Glutamatergic neuron (in vitro differentiated cells): ENCODE results near the gene CELF4. TPM values are rescaled to one million over a fixed set of nuclear protein-coding genes. Genes with fewer than 3 reads are reported as not detected.

Source experiments
- DNase-seq: peaks from one replicate; pipeline ENCODE4 v3.0.0; 2022
- H3K27ac Mint-ChIP-seq: one replicate; pipeline ENCODE4 v1.8.0; 2020; ENCODE audit warnings: mild to moderate bottlenecking, mixed read lengths, inconsistent platforms; ENCODE audit not compliant: unreplicated experiment
- H3K27me3 Mint-ChIP-seq: one replicate; pipeline ENCODE4 v1.8.0; 2020; ENCODE audit warnings: mild to moderate bottlenecking, moderate library complexity, mixed read lengths, inconsistent platforms; ENCODE audit not compliant: unreplicated experiment
- H3K36me3 Mint-ChIP-seq: one replicate; pipeline ENCODE4 v1.8.0; 2020; ENCODE audit warnings: mild to moderate bottlenecking, mixed read lengths, inconsistent platforms; ENCODE audit not compliant: unreplicated experiment
- H3K4me1 Mint-ChIP-seq: one replicate; pipeline ENCODE4 v1.8.0; 2020; ENCODE audit warnings: mild to moderate bottlenecking, low read depth, mixed read lengths, inconsistent platforms; ENCODE audit not compliant: unreplicated experiment
- H3K4me3 Mint-ChIP-seq: one replicate; pipeline ENCODE4 v1.8.0; 2020; ENCODE audit warnings: mild to moderate bottlenecking, mixed read lengths, inconsistent platforms; ENCODE audit not compliant: unreplicated experiment
- H3K9me3 Mint-ChIP-seq: one replicate; pipeline ENCODE4 v1.8.0; 2020; ENCODE audit warnings: mild to moderate bottlenecking, moderate library complexity, mixed read lengths, inconsistent platforms; ENCODE audit not compliant: unreplicated experiment
- total RNA-seq: library from RNA; stranded (reverse); fragmentation: NEBNext Ultra II Directional; extraction: Animal tissue kit (Norgen Biotek cat#: 25700); gene quantifications from one replicate; pipeline ENCODE4 v1.2.1, GENCODE V29; 2021; ENCODE audit not compliant: unreplicated experiment
- TF ChIP-seq, protein P1 (sequence below): fragments of 200-600 bp; sonication (generic); IDR thresholded peaks from one replicate; pipeline ENCODE4 v1.5.0; 2021; ENCODE audit not compliant: partially characterized antibody, unreplicated experiment

CELF4 gene
- total RNA-seq, 1 donor from 2014 or later, result 38.4 TPM

DNA sequence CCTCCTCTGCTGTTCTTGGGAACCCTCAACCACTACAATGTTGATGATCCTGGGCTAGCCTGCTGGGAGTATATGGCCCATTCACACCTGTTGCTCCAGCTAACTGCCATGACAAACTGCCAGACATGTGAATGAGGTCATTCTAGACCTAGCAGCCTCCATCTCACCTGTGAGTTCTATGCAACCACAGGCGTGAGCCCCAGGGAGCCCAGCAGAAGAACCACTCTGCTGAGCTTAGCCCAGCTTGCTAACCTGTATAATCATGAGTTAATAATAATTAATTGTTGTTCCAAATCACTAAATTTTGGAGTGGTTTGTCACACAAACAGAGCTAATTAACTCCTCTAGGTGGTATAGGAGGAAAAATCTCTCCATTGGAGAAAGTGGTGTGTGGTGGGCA, 24.7 kb upstream of the CELF4 start:
- peaks cover 2% of the 10 kb centered on the region for H3K9me3 Mint-ChIP-seq
- no peaks in the 10 kb centered on the region for H3K36me3 Mint-ChIP-seq
- peaks cover 3% of the 10 kb centered on the region for H3K27me3 Mint-ChIP-seq
- H3K4me3 Mint-ChIP-seq, result no peak overlapping the region
- no peak overlapping the region for H3K27ac Mint-ChIP-seq
- TF ChIP-seq, protein P1, sequence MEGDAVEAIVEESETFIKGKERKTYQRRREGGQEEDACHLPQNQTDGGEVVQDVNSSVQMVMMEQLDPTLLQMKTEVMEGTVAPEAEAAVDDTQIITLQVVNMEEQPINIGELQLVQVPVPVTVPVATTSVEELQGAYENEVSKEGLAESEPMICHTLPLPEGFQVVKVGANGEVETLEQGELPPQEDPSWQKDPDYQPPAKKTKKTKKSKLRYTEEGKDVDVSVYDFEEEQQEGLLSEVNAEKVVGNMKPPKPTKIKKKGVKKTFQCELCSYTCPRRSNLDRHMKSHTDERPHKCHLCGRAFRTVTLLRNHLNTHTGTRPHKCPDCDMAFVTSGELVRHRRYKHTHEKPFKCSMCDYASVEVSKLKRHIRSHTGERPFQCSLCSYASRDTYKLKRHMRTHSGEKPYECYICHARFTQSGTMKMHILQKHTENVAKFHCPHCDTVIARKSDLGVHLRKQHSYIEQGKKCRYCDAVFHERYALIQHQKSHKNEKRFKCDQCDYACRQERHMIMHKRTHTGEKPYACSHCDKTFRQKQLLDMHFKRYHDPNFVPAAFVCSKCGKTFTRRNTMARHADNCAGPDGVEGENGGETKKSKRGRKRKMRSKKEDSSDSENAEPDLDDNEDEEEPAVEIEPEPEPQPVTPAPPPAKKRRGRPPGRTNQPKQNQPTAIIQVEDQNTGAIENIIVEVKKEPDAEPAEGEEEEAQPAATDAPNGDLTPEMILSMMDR, result no peak
- H3K4me1 Mint-ChIP-seq, result no peaks in the 10 kb centered on the region
- no peak for DNase-seq

DNA sequence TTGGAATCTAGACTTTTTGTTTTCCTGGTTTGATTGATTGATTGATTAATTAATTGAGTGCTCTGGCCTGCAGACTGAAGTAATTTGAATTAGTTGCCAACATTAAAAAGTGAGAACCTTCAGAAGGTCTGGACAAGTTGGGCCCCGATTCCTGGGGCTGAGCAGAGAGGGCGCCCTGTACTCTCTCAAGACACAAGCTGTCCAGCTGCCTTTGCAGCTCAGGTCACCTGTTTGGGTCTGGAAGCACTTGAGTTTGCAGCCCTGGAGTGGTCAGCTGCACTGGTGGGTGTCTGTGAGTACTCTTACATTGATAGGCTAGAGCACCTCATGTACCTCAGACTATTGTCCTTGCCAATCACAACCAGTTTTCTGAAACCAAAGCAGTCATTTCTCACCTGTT, 22.7 kb upstream of the CELF4 start:
- Mint-ChIP-seq H3K36me3 (no peaks in the 10 kb centered on the region), H3K4me3 (no peak overlapping the region), H3K27ac (no peak overlapping the region), H3K9me3 (peaks cover 2% of the 10 kb centered on the region), H3K4me1 (no peaks in the 10 kb centered on the region), H3K27me3 (peaks cover 7% of the 10 kb centered on the region)
- no peak for DNase-seq
- TF ChIP-seq, protein P1, result no peak

DNA sequence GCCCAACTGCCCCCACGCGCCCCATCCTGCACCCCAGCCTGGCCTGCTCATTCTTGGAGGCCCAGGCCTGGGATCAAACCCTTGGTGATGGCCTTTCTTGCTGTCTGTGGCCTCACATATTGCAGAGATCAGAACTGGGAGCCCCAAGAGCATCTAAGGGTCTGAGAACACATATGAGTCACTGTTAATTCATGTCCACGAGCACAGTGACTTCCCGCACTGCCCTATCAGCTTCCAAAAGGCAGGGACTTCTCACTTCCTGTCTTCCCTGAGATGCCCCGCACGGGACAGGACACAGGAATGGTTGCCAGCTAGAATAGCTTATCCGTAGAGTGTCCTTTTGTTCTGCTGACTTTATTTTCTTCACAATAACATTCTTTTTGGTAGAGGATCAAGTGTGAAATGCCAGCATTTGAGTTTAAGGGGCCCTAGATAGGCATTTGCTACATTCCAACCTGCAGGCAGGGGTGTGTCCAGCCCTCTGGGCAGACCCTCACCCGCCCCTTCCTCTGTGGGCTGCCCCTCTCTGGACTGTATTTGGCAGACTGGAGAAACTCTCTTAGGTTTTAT, 21.1 kb upstream of the CELF4 start:
- no peak overlapping the region for H3K27ac Mint-ChIP-seq
- H3K4me3 Mint-ChIP-seq, result no peak overlapping the region
- H3K4me1 Mint-ChIP-seq, result no peaks in the 10 kb centered on the region
- no peaks in the 10 kb centered on the region for H3K36me3 Mint-ChIP-seq
- H3K27me3 Mint-ChIP-seq, result peaks cover 7% of the 10 kb centered on the region
- no peak for DNase-seq
- H3K9me3 Mint-ChIP-seq, result peaks cover 2% of the 10 kb centered on the region
- TF ChIP-seq, protein P1, result no peak

DNA sequence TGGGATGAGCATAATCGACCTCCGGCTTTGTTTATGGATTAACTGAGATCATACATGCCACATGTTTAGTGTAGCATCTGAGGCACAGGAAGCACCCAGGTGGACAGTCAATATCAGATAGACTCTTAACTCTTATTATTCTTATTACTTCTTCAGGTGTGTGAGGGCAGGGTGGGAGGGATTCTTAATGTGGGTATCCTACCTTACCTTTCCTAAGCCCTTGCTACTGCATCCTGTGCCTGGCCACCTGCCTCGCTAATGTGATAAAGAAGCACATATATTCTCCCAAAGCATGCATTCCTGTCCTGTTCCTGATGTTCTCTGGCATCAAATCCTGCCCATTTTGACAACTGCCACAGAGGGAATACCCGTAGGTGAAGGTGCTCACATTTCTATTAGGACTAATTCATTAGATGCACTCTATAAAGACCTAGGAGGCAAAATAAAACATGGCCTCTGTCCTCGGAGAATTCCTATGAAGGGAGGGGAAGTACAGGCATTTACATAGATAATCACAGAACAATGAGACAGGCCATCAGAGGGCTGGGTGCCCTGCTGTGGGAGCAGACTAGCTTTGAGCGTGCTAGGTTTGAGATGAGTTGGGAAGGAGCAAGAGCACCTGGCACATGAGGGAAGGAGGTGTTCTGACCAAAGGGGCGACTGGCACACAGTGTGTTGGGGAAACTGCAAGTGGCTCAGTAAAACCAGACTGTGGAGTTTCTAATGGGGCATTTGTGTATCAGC, 19.5 kb upstream of the CELF4 start:
- peaks cover 6% of the 10 kb centered on the region for H3K36me3 Mint-ChIP-seq

More for the DNA sequence above, 19.5 kb upstream of the CELF4 start:
- no peak overlapping the region for H3K27ac Mint-ChIP-seq
- DNase-seq, result no peak
- H3K27me3 Mint-ChIP-seq, result peaks cover 8% of the 10 kb centered on the region
- H3K4me1 Mint-ChIP-seq, result no peaks in the 10 kb centered on the region
- no peak overlapping the region for H3K4me3 Mint-ChIP-seq
- TF ChIP-seq, protein P1, result no peak
- peaks cover 2% of the 10 kb centered on the region for H3K9me3 Mint-ChIP-seq
